Activated CD4-positive, CD25-positive, alpha-beta regulatory T cell (primary cell): ENCODE measurements around the gene PBX2.
"Not testable (repeated sequence)": the region's sequence is repeated elsewhere in the genome, so short reads cannot be mapped to it uniquely, and the experiment has no call there.

Experiments used
- DNase-seq, 4 experiments: peaks; one replicate each; lab custom pipeline; 2025; lab: John Stamatoyannopoulos, UW

Gene PBX2

GRCh38 chr6:32187725-32188380 is 2.1 kb downstream of the PBX2 start:
- not testable (repeated sequence) for DNase-seq

- no peak for DNase-seq
Observed at GRCh38 chr6:32187009-32187709, 2.8 kb downstream of the PBX2 start.

DNA sequence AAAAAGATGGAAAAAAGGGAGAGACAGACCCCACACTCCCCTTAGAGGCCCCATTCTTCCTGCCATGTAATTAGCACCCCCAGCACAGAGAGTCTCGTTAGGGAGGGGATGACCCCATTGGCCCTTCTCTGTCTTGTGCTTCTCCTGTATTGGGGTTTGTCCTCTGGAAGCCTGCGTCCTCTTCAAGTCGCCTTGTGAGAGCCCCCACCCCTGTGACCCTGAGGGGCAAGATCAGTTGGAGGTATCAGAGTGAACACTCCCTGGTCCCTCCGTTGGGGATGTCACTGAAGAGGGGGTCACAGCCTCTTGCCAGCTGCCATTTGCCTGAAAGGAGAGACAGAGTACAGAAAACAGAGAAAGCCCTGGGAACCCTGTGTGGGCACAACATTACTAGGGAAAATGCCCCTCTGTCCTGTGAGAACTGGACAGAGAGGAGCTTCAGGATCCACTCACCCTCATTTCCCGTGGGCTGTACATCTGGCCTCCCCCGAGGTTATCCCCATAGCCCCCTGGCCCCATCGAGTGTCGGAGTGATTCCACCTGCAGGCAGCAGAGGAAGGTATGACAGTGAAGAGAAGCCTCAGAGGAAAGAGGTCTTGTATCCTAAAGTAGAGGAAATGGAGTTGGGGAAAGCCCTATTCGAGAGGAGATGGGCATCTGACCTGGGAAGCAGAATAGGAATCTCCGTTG is 3.7 kb downstream of the PBX2 start:
- DNase-seq = not testable (repeated sequence)

GRCh38 chr6:32185681-32186131 is 4.3 kb downstream of the PBX2 start:
- DNase-seq = peak in 2 of 4 experiments; percentile 14 to 26

DNA sequence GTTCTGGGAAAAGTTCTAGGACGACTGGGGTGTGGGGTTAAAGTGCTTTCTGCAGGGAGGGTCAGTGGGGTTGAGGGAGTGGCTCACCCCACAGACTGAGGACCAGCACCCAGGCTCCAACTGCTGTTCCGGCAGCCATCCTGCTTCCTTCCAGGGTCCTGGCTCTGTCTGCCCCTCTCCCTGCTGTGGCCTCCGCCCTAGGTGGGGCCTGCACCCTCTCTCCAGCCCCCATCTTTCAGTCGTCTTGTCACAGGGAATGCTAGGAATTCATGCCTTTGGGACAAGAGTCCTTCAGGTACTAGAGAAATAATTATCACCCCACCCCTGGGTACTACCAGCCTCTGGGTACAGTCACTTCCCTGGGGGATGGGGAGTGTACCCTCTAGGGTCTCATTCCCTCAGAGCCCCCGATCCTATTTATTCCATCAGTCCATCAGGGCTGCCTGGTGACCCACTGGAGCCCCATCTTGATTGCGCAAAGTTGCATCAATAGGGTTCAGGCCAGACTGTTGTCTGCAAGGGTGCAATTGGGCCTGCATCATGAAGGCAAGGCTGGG is 5.8 kb downstream of the PBX2 start, which contains the start of gene AGER:
Gene AGER, minus strand, starts transcription at position 170 of the 557 bp plus-strand sequence. Its CDS starts 31 bp downstream, at position 139.
- no peak for DNase-seq

- DNase-seq = no peak
Observed at GRCh38 chr6:32183483-32184083, 6.4 kb downstream of the PBX2 start.

GRCh38 chr6:32183030-32183429 is 7.0 kb downstream of the PBX2 start:
- no peak for DNase-seq

DNA sequence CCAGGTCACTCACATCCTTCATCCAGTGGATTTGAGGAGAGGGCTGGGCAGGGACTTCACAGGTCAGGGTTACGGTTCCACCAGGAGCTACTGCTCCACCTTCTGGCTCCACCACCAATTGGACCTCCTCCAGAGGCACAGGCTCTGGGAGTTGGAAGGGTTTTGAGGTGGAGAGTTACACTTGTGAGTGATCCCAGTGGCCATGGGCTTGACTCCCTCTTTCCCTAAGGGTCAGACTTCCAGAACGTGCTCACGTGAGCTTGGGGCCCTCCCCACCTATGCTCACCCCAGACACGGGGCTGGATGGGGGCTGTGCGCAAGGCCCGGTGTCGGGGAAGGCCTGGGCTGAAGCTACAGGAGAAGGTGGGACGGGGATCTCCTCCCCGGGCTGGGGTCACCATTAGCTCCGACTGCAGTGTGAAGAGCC is 7.4 kb downstream of the PBX2 start:
- no peak for DNase-seq

DNA sequence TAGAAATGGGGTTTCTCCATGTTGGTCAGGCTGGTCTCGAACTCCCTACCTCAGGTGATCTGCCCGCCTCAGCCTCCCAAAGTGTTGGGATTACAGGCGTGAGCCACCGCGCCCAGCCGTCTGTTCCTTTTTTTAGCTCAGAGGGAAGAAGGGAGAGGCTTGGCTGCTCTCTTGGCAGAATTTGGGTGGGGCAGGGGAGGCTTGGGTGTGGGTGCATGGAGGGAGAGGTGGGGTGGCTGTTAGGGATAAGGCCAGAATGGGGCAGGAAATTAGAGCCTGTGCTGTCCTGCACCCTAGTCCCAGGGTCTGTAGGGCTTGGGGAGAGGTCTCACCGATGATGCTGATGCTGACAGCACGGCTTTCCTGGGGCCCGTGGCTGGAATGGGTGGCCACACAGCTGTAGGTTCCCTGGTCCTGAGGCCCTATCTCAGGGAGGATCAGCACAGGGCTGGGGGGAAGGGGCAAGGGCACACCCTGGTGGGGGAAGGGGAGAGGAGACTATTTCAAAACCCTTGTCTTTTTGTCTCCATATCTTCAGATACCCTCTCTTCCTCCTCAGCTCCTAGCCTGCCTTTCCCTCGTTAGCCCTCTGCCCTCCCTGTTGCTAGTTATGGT is 8.0 kb downstream of the PBX2 start:
- DNase-seq = no peak

GRCh38 chr6:32181148-32181702 is 8.8 kb downstream of the PBX2 start:
- DNase-seq = no peak

- no peak for DNase-seq
Observed at GRCh38 chr6:32179766-32180405, 10.1 kb downstream of the PBX2 start.

- no peak for DNase-seq
Observed at GRCh38 chr6:32178547-32179440, 11.2 kb downstream of the PBX2 start.

- peak; percentile 75 to 89 (median 83) for DNase-seq
Observed at GRCh38 chr6:32177788-32178546, 12.0 kb downstream of the PBX2 start, which contains the start of gene RNF5. Gene RNF5, plus strand, starts transcription at chr6:32178405. Its CDS starts 107 bp downstream, at chr6:32178512.

DNA sequence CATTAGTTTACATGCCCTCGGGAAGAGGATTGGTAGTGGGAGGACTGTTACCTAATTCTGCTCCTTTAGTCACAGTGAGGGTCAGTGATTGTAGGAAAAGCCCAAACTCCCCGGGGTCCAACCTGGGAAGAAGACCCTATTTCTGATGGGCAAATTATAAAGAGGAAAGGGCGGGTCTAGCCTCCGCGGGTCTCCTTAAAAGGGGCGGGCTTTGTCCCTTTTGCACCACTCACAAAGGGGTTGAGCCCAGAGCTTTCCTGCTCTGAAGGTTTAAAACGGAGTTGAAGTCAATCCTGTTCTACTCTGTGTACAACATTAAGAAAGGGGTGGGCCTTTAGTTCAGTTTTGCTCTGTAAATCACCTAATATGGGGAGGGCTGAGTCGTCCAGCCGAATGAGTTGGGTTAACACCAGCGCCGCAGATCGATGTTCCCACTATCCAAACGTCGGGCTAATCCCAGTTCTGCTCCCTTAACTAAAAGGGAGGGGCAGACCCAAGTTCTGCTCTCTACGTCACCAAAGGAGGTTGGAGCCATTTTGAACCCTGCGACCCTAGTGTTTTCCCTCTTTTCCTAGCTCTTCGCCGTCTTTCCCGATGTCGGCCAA is 12.7 kb downstream of the PBX2 start:
- no peak for DNase-seq

- no peak for DNase-seq
Observed at GRCh38 chr6:32176476-32177182, 13.4 kb downstream of the PBX2 start.

DNA sequence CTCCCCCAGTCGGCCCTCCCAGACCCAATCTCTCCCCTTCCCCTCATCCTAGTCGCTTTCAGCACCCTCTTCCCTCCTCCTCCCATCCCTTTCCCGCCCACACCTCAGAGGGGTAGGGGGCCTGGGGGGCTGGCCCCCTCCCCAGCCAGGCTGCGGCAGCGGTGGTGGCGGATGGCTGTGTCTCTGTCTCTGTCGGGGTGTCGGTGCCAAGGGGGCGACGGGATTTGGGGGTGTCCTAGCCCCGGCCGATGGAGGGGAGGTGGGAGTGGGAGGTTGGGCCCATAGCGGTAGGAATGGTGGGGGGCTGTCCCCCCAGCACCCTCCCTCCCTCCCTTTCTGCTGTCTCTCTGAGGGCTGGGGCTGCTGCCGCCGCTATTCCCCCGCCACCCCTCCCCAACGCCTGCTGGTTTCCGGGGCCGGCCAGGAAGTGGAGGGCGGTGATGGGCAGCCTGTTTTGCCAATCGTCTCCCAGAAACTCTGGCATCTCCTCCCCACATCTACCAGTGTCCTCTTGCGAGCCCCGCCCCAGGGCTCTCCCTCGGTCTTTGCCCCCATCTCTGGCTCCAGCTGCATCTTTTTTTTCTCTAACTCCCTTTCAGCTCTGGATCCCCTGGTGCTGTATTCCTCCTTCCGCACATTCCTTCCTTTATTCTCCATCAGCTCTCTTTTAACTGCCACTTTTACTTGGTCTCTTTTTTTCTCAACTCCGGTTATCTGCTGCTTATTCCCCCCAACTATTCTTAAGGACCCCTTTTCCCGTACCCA is 14.1 kb downstream of the PBX2 start, which contains the start of gene AGPAT1:
Gene AGPAT1, minus strand, starts transcription at position 374 of the 765 bp plus-strand sequence. CDS start 4,588 bp downstream, outside the sequence.
- peak; percentile 86 to 94 (median 90) for DNase-seq

DNA sequence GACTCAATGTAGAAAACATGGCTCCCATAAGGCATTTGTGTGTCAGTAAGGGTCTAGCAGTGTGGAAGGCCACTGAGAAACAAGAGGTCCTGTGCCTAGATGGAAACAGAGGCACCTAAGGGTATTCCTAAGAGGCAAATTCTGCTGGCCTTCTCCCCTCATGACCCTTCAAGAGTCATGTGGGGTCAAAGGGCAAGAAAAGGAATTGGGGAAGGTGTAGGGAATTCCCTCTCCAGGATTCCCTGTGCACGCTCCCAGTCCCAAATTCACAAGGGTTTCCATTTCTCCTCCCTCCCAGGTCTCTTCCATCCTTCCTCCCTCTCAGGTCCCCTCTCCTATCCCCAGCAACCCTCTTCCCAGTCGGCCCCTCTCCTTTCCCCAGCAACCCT is 14.7 kb downstream of the PBX2 start:
- no peak for DNase-seq
